Measurements from ENCODE around the gene AMOTL2. TPM values are rescaled to one million over a fixed set of nuclear protein-coding genes. Genes with fewer than 3 reads are reported as not detected.
A peak's percentile ranks its signal among the peaks of the same experiment; 100 is the strongest.

AMOTL2 gene
- total RNA-seq (2012; rRNA removed), result 40.8 and 77.5 TPM in 2 replicates

GRCh38 chr3:134374105-134374790 lies at the start of gene AMOTL2:
TSS of gene AMOTL2 (minus strand) at chr3:134374447. CDS start at chr3:134371433, 3,014 bp downstream.
- Histone ChIP-seq H3K4me1 (ENCODE audit: control insufficient read depth, insufficient read depth, low read length) (peaks cover 43% of the 10 kb centered on the region), H3K36me3 (ENCODE audit: insufficient read depth, low read length) (peaks cover 47% of the 10 kb centered on the region), H3K4me3 (ENCODE audit: low read length) (peak within 1 kb of the TSS; percentile 100), H3K9me3 (replicated peaks; ENCODE audit: low read length) (no peaks in the 10 kb centered on the region), H3K27me3 (ENCODE audit: control insufficient read depth, insufficient read depth, low read length) (no peaks in the 10 kb centered on the region), H3K9ac (ENCODE audit: low read depth, low read length) (peak within 1 kb of the TSS; percentile 100), H3K4me2 (ENCODE audit: low read length) (peak within 1 kb of the TSS; percentile 98)

DNA sequence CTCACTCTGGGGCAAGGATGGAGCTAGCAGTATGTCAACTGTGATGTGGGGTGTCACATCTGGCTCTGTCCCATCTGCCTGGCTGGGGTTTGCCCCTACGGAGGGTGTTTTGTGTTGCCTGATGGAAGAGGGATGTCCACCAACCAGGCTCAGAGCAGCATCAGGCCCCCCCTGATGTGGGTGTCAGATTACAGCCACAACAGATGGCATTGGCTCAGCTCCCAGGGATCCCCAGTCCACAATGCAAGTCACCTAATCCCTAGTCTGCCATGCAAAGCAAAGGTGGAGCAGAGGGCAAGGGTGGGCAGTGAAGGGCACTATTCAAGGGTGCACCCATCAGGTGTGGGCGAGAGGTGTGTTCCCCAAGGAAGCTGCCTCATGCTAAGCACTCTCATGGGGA lies 48.9 kb upstream of the AMOTL2 start:
- no peaks in the 10 kb centered on the region for H3K9me3 ChIP-seq (replicated peaks; ENCODE audit: low read length)
- H3K4me2 ChIP-seq (ENCODE audit: low read length), result no peak overlapping the region
- peaks cover 18% of the 10 kb centered on the region for H3K4me1 ChIP-seq (ENCODE audit: control insufficient read depth, insufficient read depth, low read length)
- no peaks in the 10 kb centered on the region for H3K27me3 ChIP-seq (ENCODE audit: control insufficient read depth, insufficient read depth, low read length)
- H3K4me3 ChIP-seq (ENCODE audit: low read length), result no peak overlapping the region
- no peaks in the 10 kb centered on the region for H3K36me3 ChIP-seq (ENCODE audit: insufficient read depth, low read length)
- H3K9ac ChIP-seq (ENCODE audit: low read depth, low read length), result no peak overlapping the region

- no peaks in the 10 kb centered on the region for H3K36me3 ChIP-seq (ENCODE audit: insufficient read depth, low read length)
Observed at GRCh38 chr3:134419960-134420321, 45.7 kb upstream of the AMOTL2 start.

DNA sequence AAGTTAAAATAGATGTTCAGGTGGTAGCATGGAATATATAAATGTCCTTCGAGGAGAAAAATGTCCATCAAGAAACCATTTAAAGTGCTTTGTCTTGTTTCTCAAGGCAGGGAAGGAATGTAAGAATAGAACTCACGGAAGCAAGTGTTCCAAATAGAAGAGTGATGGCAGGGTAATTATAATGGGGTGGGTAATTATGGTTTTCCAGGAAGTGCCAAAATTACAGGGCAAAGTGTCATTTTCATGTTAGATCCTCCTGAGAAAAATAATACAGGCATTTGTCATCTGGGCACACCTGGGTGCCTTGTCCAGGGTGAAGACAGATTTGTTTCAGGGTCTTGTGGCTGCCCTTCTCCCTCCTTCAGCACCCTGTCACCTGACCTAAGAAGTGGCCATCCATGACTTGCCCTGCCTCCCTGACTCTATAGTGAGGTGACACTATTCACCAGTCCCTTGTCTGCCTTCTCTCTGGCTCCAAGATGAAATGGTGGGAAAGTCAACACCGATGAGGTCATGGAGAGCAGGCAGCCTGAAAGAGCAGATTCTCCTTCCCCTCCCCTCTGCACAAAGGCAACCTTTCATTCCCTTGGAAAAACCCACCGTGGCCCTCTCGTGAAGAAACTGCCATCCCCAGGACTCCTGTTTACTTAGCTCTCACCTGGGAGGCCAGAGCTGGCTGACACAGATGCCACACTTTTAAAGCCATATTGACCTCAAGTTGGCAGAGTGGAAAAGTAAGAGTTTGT lies 45.1 kb upstream of the AMOTL2 start:
- no peaks in the 10 kb centered on the region for H3K4me1 ChIP-seq (ENCODE audit: control insufficient read depth, insufficient read depth, low read length)
- no peak overlapping the region for H3K9ac ChIP-seq (ENCODE audit: low read depth, low read length)
- no peaks in the 10 kb centered on the region for H3K27me3 ChIP-seq (ENCODE audit: control insufficient read depth, insufficient read depth, low read length)
- no peaks in the 10 kb centered on the region for H3K36me3 ChIP-seq (ENCODE audit: insufficient read depth, low read length)
- no peaks in the 10 kb centered on the region for H3K9me3 ChIP-seq (replicated peaks; ENCODE audit: low read length)
- H3K4me2 ChIP-seq (ENCODE audit: low read length), result no peak overlapping the region
- no peak overlapping the region for H3K4me3 ChIP-seq (ENCODE audit: low read length)

More at GRCh38 chr3:134419960-134420321, 45.7 kb upstream of the AMOTL2 start:
- Histone ChIP-seq H3K4me2 (ENCODE audit: low read length) (no peak overlapping the region), H3K9me3 (replicated peaks; ENCODE audit: low read length) (no peaks in the 10 kb centered on the region), H3K4me3 (ENCODE audit: low read length) (no peak overlapping the region), H3K27me3 (ENCODE audit: control insufficient read depth, insufficient read depth, low read length) (no peaks in the 10 kb centered on the region), H3K9ac (ENCODE audit: low read depth, low read length) (no peak overlapping the region), H3K4me1 (ENCODE audit: control insufficient read depth, insufficient read depth, low read length) (no peaks in the 10 kb centered on the region)

- Histone ChIP-seq H3K27me3 (ENCODE audit: control insufficient read depth, insufficient read depth, low read length) (peaks cover 24% of the 10 kb centered on the region), H3K4me1 (ENCODE audit: control insufficient read depth, insufficient read depth, low read length) (peaks cover 10% of the 10 kb centered on the region), H3K4me3 (ENCODE audit: low read length) (no peak overlapping the region), H3K9ac (ENCODE audit: low read depth, low read length) (no peak overlapping the region), H3K9me3 (replicated peaks; ENCODE audit: low read length) (no peaks in the 10 kb centered on the region), H3K36me3 (ENCODE audit: insufficient read depth, low read length) (no peaks in the 10 kb centered on the region), H3K4me2 (ENCODE audit: low read length) (no peak overlapping the region)
Observed at GRCh38 chr3:134409041-134409440, 34.8 kb upstream of the AMOTL2 start.

GRCh38 chr3:134407239-134407625 lies 33.0 kb upstream of the AMOTL2 start:
- Histone ChIP-seq H3K9ac (ENCODE audit: low read depth, low read length) (no peak overlapping the region), H3K4me1 (ENCODE audit: control insufficient read depth, insufficient read depth, low read length) (peaks cover 10% of the 10 kb centered on the region), H3K4me2 (ENCODE audit: low read length) (no peak overlapping the region), H3K36me3 (ENCODE audit: insufficient read depth, low read length) (no peaks in the 10 kb centered on the region), H3K4me3 (ENCODE audit: low read length) (no peak overlapping the region), H3K27me3 (ENCODE audit: control insufficient read depth, insufficient read depth, low read length) (peaks cover 25% of the 10 kb centered on the region), H3K9me3 (replicated peaks; ENCODE audit: low read length) (peaks cover 4% of the 10 kb centered on the region)

- Histone ChIP-seq H3K27me3 (ENCODE audit: control insufficient read depth, insufficient read depth, low read length) (peaks cover 25% of the 10 kb centered on the region), H3K9ac (ENCODE audit: low read depth, low read length) (peak overlapping the region; percentile 59), H3K9me3 (replicated peaks; ENCODE audit: low read length) (peaks cover 4% of the 10 kb centered on the region), H3K4me3 (ENCODE audit: low read length) (peak overlapping the region; percentile 68), H3K36me3 (ENCODE audit: insufficient read depth, low read length) (no peaks in the 10 kb centered on the region), H3K4me2 (ENCODE audit: low read length) (peak overlapping the region; percentile 85), H3K4me1 (ENCODE audit: control insufficient read depth, insufficient read depth, low read length) (peaks cover 10% of the 10 kb centered on the region)
Observed at GRCh38 chr3:134406331-134407238, 32.3 kb upstream of the AMOTL2 start.

DNA sequence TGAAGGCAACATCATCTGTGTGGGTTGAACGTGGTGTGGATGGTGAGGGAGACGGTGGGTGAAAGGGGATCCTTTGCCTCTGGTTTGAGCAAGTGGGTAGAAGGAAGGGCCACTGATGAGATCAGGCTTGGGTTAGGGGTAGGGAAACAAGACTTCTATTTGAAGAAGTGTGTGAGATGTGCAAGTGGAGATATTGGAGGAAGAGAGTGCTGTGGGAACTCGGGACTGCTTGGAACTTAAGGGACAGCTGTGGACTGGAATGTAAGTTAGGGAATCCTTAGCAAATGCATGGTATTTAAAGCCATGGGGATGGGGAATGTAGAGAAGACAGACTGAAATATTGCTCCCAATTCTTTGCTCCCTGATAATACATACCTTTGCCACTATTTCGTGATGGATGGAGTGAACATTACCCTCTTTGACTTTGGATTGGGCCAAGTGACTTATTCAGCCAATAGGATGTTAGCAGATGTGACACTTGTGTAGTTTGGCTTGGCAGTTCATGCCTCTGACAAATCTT lies 30.2 kb upstream of the AMOTL2 start:
- Histone ChIP-seq H3K36me3 (ENCODE audit: insufficient read depth, low read length) (no peaks in the 10 kb centered on the region), H3K27me3 (ENCODE audit: control insufficient read depth, insufficient read depth, low read length) (peaks cover 25% of the 10 kb centered on the region), H3K4me1 (ENCODE audit: control insufficient read depth, insufficient read depth, low read length) (peaks cover 10% of the 10 kb centered on the region), H3K9ac (ENCODE audit: low read depth, low read length) (no peak overlapping the region), H3K4me2 (ENCODE audit: low read length) (no peak overlapping the region), H3K4me3 (ENCODE audit: low read length) (no peak overlapping the region), H3K9me3 (replicated peaks; ENCODE audit: low read length) (peaks cover 4% of the 10 kb centered on the region)

GRCh38 chr3:134397755-134398154 lies 23.5 kb upstream of the AMOTL2 start:
- peaks cover 9% of the 10 kb centered on the region for H3K27me3 ChIP-seq (ENCODE audit: control insufficient read depth, insufficient read depth, low read length)
- peaks cover 4% of the 10 kb centered on the region for H3K9me3 ChIP-seq (replicated peaks; ENCODE audit: low read length)
- no peaks in the 10 kb centered on the region for H3K36me3 ChIP-seq (ENCODE audit: insufficient read depth, low read length)
- H3K4me2 ChIP-seq (ENCODE audit: low read length), result no peak overlapping the region
- no peak overlapping the region for H3K4me3 ChIP-seq (ENCODE audit: low read length)
- H3K9ac ChIP-seq (ENCODE audit: low read depth, low read length), result no peak overlapping the region
- H3K4me1 ChIP-seq (ENCODE audit: control insufficient read depth, insufficient read depth, low read length), result no peaks in the 10 kb centered on the region

DNA sequence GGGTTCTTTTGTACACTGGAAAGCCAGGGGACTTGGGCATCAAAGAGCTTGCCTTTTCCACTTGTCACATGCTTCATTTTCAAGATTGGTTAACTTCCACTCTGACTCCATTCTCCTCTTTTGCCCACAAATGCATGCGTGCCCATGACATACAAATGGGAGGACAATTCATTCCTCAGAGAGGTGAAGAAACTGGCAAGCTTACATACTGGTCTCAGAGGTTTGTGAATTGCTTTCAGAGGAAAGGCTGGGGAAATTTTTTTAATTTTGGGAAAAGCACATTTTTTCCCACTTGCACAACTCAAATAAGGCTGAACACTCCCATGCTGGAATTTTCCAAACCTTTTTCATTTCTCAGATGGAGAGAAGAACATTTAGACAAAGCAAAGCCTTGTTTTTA lies 20.9 kb upstream of the AMOTL2 start:
- Histone ChIP-seq H3K36me3 (ENCODE audit: insufficient read depth, low read length) (no peaks in the 10 kb centered on the region), H3K27me3 (ENCODE audit: control insufficient read depth, insufficient read depth, low read length) (peaks cover 9% of the 10 kb centered on the region), H3K4me1 (ENCODE audit: control insufficient read depth, insufficient read depth, low read length) (no peaks in the 10 kb centered on the region), H3K4me2 (ENCODE audit: low read length) (no peak overlapping the region), H3K4me3 (ENCODE audit: low read length) (no peak overlapping the region), H3K9me3 (replicated peaks; ENCODE audit: low read length) (no peaks in the 10 kb centered on the region), H3K9ac (ENCODE audit: low read depth, low read length) (no peak overlapping the region)

- Histone ChIP-seq H3K4me1 (ENCODE audit: control insufficient read depth, insufficient read depth, low read length) (no peaks in the 10 kb centered on the region), H3K9me3 (replicated peaks; ENCODE audit: low read length) (peaks cover 1% of the 10 kb centered on the region), H3K36me3 (ENCODE audit: insufficient read depth, low read length) (no peaks in the 10 kb centered on the region), H3K9ac (ENCODE audit: low read depth, low read length) (no peak overlapping the region), H3K27me3 (ENCODE audit: control insufficient read depth, insufficient read depth, low read length) (peaks cover 9% of the 10 kb centered on the region), H3K4me3 (ENCODE audit: low read length) (no peak overlapping the region), H3K4me2 (ENCODE audit: low read length) (no peak overlapping the region)
Observed at GRCh38 chr3:134394380-134394779, 20.1 kb upstream of the AMOTL2 start.

Measured in skeletal muscle satellite cell (primary cell).